ELF-1 (cell line): ENCODE results near the gene CTSG.
"Not testable (repeated sequence)": the region's sequence is repeated elsewhere in the genome, so short reads cannot be mapped to it uniquely, and the experiment has no call there.

Experiments
- DNase-seq: peaks from one replicate; pipeline ENCODE4 v3.0.0-alpha.2; 2016; ENCODE audit warnings: low read depth, low spot score

Gene CTSG, protein sequence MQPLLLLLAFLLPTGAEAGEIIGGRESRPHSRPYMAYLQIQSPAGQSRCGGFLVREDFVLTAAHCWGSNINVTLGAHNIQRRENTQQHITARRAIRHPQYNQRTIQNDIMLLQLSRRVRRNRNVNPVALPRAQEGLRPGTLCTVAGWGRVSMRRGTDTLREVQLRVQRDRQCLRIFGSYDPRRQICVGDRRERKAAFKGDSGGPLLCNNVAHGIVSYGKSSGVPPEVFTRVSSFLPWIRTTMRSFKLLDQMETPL

GRCh38 chr14:24576182-24576581 is at the start of gene CTSG:
TSS of gene CTSG (minus strand) at chr14:24576250. CDS start at chr14:24576223, 27 bp downstream.
- no peak for DNase-seq

DNA sequence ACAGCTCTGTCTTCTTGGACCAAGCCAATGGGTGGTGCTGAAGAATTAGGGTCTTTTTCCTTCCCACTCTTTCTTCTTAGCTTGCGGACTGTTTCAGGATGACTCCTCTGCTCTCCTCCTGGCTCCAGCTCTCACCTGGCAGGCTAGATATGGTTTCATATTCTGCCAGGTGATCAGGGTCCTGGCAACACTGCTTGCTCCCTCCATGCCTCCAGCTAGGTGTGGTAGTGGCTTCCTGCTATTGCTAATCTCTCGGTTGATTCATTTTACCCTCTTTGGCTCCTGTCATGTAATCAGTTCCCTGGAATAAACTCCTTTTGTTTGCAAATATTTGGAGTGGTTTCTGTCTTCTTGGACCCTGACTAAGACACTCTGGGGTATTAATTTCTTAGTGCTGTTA is 37.7 kb upstream of the CTSG start:
- DNase-seq = no peak

GRCh38 chr14:24613241-24613640 is 37.2 kb upstream of the CTSG start:
- no peak for DNase-seq

DNA sequence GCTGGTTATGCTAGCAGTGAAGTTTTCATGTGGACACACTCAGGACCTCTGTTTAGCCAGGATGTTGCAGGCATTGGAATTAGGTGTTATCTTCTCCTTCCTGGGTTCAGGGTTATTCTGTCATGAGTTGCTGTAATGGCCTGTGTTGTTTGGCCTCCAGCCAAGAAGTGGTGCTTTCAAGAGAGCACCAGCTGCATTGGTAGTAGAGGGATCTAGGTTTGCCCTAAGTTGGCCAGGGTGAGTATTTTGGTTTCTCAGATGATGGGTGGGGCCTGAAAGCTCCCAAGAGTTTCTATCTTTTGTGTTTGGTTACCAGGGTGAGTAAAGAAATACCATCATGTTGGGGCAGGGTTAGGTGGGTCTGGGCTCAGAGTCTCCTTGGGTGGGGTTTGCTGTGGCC is 36.1 kb upstream of the CTSG start:
- no peak for DNase-seq

DNA sequence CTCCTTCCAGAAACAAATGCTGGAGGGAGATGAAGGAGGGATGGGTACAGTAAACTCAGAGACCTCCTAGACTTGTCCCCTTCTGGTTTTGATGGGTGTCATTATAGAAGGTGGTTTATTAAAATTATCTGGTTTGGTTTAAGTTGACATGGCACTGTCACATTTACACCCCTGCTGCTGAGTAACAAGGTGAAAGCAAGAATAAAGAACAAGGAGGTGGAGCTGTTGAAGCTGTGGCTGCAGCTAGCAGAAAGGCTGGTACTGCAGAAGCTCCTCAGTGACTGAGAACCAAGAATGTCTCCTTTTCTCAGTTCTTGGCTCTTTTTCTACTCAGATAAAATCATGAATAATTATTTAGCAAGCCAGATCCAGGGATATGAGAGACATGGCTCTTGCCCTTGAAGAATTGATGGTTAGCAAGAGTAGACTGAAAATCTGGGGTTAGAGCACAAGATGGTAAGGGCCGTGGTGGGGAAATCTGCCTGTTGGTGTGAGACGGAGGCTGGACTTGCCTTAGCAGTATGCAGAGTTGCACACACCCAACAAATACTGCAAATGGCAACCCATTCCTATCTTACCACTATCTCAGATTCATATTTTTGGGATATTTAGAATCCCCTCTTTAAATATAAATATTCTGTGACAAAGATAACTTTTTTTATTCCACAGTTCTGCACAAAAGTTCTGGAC is 33.8 kb upstream of the CTSG start, which contains the start of gene GZMH:
GZMH (minus strand) TSS at position 31 of the 690 bp plus-strand sequence. CDS start 72 bp downstream, outside the sequence.
- DNase-seq = no peak

GRCh38 chr14:24607635-24608514 is 31.8 kb upstream of the CTSG start:
- DNase-seq = no peak

DNA sequence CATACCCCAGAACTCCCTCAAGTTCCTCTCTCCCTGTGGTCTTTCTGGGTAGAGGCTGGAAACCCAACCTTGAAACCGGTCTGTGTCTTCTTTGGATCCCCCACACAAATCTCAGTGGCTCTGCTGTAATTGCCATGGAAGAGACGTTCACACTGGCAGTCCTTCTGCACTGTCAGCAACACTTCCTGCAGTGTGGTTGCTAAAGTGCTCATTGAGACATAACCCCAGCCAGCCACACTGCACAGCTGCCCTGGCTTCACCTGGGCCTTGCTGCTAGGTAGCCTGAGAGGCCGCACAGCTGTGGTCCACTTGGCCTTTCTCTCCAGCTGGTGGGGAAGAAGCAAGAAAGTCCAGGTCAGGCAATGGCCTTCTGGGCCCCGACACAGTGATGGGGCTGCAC is 31.0 kb upstream of the CTSG start:
- no peak for DNase-seq

DNA sequence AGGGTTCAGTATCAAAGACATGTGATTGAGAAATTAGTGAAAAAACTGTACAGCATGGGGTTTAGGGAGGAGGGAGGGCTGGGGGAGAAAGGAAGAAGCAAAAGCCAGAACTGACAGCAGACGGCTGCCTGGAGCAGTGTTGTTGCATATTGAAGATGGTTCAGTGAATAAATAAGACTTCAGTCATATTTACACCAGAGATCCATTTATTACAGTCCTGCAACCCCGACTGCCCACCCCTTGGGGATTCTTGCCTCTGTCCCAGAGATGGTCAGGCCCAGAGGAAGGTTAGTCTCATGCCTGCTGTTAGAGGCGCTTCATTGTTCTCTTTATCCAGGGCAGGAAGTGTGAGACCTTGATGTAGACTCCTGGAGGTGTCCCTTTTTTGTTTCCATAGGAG is 30.2 kb upstream of the CTSG start:
- DNase-seq = no peak

- DNase-seq = peak; percentile 37
Measured at GRCh38 chr14:24605435-24606190, 29.6 kb upstream of the CTSG start.

DNA sequence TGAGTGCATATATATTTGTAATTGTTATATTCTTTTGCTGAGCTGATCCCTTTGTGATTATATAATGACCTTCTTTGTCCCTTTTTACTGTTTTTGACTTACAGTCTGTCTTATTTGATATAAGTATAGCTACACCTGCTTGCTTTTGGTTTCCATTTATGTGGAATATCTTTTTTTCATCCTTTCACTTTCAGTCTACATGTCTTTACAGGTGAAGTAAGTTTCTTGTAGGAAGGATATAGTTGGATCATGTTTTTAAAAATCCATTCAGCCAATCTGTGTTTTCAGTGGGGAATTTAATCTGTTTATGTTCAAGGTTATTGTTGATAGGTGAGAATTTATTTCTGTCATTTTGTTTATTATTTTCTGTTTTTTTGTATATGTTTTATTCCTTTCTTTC is 21.4 kb upstream of the CTSG start:
- no peak for DNase-seq

DNA sequence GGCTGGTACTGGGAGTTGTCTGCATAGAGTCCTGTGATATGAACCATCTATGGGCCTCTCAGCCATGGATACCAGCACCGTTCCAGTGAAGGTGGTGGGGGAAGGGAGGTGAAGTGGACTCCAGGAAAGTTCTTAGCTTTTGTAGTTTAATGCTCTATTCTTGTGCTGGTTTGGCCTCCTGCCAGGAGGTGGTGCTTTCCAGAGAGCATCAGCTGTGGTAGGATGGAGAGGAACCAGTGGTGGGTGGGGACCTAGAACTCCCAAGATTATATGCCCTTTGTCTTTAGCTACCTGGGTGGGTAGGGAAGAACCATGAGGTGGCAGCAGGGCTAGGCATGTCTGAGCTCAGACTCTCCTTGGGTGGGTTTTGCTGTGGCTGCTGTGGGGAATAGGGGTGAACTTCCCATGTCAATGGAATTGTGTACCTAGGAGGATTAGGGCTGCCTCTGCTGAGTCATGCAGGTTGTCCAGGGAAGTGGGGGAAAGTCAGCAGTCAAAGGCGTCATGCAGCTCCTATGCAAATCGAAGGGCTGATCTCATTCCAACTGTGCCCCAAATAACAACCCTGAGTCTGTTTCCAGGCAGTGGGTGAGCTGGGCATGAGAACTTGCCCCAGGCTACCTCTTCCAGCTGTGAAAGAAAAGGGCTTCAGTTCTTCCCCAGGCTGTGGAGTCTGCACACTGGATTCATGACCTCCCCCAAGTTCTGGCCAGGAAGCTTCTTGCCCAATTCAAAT is 19.2 kb upstream of the CTSG start:
- DNase-seq = peak; percentile 42

DNA sequence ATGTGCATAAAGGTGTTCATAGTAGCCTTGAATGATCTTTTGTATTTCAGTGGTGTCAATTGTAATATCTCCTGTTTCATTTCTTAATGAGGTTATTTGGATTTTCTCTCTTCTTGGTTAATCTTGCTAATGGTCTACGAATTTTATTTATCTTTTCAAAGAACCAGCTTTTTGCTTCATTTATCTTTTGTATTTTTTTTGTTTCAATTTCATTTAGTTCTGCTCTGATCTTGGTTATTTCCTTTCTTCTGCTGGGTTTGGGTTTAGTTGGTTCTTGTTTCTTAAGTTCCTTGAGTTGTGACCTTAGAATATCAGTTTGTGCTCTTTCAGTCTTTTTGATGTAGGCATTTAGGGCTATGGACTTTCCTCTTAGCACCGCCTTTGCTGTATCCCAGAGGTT is 15.0 kb upstream of the CTSG start:
- not testable (repeated sequence) for DNase-seq

GRCh38 chr14:24584402-24584801 is 8.4 kb upstream of the CTSG start:
- not testable (repeated sequence) for DNase-seq

- DNase-seq = no peak
Measured at GRCh38 chr14:24578558-24578957, 2.5 kb upstream of the CTSG start.

DNA sequence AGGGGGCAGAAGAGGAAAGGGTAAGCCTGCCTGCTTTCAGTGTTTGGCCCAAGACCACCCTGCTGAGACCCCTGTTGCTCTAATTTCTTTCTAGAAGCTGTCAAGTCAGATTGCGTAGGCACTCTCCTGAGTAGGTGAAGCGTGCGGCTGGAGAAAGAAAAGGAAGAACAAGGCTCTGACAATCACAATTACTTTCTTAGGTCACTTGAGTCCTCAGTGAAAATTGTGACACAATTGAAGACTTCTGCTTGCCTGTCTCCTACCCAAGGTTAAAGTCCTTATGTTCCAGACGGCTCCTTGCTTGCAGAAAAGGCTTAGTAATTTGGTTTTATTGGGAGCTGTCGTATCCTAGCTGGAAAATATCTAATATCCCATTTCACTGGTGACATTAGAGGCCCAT is 721 bp upstream of the CTSG start:
- DNase-seq = no peak

DNA sequence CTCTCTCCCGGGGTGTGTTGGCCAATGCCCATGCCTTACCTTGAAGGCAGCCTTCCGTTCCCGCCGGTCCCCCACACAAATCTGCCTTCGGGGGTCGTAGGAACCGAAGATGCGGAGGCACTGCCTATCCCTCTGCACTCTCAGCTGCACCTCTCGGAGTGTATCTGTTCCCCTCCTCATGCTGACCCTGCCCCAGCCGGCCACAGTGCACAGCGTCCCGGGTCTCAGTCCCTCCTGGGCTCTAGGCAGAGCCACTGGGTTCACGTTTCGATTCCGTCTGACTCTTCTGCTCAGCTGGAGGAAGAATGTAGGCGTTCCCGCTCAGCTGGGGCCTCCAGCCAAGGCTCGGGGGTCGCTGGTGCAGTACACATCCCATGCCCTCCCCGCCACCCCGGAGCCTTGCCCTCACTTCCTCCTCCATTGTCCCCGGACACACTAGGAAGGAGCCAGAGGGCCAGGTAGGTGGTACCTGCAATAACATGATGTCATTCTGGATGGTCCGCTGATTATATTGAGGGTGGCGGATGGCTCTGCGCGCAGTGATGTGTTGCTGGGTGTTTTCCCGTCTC is 1.8 kb downstream of the CTSG start:
- no peak for DNase-seq

DNA sequence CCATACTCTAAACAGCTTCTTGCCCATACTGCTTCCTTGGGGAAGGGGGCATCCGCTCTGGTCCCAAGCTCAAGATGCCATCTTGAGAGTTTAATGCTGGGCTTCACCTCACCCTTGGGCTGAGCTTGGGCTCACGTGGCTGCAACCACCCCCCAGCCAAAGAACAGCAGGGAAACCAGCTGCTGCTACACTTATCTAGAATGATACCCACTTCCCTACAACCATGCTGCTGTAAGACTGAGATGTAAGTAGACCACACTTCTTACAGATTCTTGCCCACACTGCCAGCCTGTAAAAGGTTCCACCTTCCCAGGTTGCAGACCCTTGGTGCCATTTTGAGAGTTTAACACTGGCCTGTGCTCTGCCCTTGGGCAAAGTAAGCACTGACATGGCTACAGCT is 9.7 kb downstream of the CTSG start:
- no peak for DNase-seq

DNA sequence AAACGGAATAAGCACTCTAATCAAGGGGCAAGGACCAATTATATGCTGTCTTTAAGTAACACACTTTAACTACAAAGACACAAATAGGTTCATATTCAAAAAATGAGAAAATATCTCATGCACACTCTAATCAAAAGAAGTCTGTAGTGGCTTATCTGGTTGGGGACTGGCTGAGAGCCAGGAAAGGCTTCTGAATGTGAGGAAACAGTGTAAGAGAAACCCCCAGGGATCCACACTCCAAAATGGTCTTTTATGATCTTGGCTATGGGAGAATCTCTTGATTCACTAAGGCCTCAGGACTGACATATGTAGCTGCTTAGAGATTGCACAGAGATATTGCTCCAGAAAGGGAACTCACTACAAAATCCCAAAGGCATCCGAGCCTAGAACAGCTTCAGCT is 10.3 kb downstream of the CTSG start:
- DNase-seq = no peak

DNA sequence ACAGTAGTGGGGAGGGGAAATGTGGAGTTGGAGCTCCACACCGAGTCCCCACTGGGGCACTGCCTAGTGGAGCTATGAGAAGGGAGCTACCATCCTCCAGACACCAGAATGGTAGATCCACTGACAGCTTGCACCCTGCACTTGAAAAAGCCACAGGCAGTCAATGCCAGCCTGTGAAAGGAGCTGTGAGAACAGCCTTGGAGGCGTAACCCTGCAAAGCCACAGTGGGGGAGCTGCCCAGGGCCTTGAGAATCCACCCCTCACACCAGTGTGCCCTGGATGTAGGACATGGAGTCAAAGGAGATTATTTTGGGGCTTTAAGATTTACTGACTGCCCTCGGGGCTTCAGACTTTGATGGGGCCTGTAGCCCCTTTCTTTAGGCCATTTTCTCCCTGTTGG is 12.5 kb downstream of the CTSG start:
- no peak for DNase-seq

- no peak for DNase-seq
Measured at GRCh38 chr14:24556756-24557155, 19.3 kb downstream of the CTSG start.

GRCh38 chr14:24549064-24549463 is 27.0 kb downstream of the CTSG start:
- DNase-seq = not testable (repeated sequence)
